Ramos (cell line): ENCODE data around the gene MEGF9.
"Not testable (repeated sequence)": the region's sequence is repeated elsewhere in the genome, so short reads cannot be mapped to it uniquely, and the experiment has no call there.

Source experiments
- in situ Hi-C: fragments of 300-500 bp; cut with MboI; formaldehyde crosslinking; loops from one replicate; pipeline ENCODE4 v1.14.3; 2022; ENCODE audit warnings: low sequenced_read_pairs; ENCODE audit not compliant: unreplicated experiment

Gene MEGF9

DNA sequence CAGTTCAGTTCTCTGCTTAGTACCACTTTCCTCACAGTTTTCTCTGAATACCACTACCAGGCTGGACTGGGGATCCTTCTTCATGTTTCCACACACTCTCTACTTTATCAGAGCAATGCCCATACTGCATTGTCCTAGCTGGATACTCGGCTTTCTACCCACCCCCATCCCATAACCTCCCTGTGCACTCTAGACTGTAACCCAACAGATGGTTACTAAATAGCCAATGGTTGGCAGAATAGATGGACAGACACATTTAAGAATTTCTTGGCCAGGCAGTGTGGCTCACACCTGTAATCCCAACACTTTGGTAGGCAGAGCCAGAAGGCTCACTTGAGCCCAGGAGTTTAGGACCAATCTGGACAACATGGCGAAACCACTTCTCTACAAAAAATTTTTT is 157.1 kb downstream of the MEGF9 start:
- in situ Hi-C loops: no loop called here

DNA sequence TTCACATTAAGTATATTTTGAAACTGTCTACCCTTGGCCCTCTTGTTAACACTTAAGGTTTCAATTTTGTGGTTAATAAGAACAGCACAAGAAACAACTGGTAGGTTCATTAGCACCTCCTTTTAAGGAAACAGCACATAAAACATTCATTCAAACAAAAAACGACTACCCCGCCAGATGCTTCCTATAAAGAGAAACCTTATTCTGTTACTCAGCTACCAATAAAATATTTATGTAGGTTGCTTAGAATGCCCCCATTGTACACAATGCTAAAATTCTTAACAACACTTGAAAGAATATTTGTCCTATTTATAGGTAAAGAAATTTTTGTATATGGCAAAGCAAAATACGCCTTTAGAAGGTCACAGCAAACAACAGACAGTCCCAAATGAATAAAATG is 157.5 kb downstream of the MEGF9 start:
- in situ Hi-C loops: no loop called here

DNA sequence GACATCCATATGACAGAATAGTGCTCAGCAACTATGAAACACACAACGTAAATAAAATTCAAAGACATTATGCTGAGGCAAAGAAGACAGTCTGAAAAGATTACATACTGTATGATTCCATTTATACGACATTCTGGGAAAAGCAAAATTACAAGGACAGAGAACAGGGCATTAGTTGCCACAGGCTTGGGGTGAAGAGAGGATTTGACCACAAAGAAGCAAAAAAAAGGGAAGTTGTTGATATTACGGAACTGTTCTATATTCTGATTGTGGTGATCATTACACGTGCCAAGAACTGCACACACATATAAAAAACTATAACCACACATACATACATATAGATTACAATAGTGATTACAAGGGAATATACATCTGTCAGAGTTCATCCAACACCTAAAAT is 158.4 kb downstream of the MEGF9 start:
- in situ Hi-C loops: no loop called here

DNA sequence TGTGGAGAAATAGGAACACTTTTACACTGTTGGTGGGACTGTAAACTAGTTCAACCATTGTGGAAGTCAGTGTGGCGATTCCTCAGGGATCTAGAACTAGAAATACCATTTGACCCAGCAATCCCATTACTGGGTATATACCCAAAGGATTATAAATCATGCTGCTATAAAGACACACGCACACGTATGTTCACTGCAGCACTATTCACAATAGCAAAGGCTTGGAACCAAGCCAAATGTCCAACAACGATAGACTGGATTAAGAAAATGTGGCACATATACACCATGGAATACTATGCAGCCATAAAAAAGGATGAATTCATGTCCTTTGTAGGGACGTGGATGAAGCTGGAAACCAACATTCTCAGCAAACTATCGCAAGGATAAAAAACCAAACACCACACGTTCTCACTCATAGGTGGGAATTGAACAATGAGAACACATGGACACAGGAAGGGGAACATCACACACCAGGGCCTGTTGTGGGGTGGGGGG is 162.0 kb downstream of the MEGF9 start:
- in situ Hi-C loops: not testable (repeated sequence)
